Thymus (tissue), 11 donors: ENCODE measurements around the gene DSTYK. TPM values are rescaled to one million over a fixed set of nuclear protein-coding genes. Genes with fewer than 3 reads are reported as not detected.

ENCODE experiments used
- DNase-seq, 9 donors: peaks; one replicate each; pipeline ENCODE4 v3.0.0-alpha.2; 2013; ENCODE audit warnings: low spot score in 9 of 9, low read depth in 6 of 9, missing footprints in 1 of 9
- H3K27ac ChIP-seq, 2 donors: one replicate each; pipeline ENCODE4 v1.5.1; 2013; ENCODE audit warnings: control low read depth in 1 of 2, low read depth in 1 of 2, low read length in 1 of 2, mild to moderate bottlenecking in 1 of 2, moderate library complexity in 1 of 2
- H3K27me3 ChIP-seq, 2 donors: one replicate each; pipeline ENCODE4 v1.5.1; 2013; ENCODE audit warnings: low read length in 1 of 2; ENCODE audit not compliant: control insufficient read depth in 2 of 2, insufficient read depth in 1 of 2
- H3K36me3 ChIP-seq, 2 donors: one replicate each; pipeline ENCODE4 v1.5.1; 2013; ENCODE audit warnings: low read length in 1 of 2, mild to moderate bottlenecking in 1 of 2, moderate library complexity in 1 of 2; ENCODE audit not compliant: control insufficient read depth in 2 of 2, insufficient read depth in 2 of 2
- H3K4me1 ChIP-seq, 2 donors: one replicate each; pipeline ENCODE4 v1.5.1; 2013; ENCODE audit warnings: low read length in 2 of 2; ENCODE audit not compliant: control insufficient read depth in 2 of 2, insufficient read depth in 2 of 2
- H3K4me3 ChIP-seq, 2 donors: one replicate each; pipeline ENCODE4 v1.5.1; 2013; ENCODE audit warnings: low read length in 2 of 2, control low read depth in 1 of 2, mild to moderate bottlenecking in 1 of 2
- H3K9me3 ChIP-seq, 2 donors: one replicate each; pipeline ENCODE4 v1.5.1; 2013; ENCODE audit warnings: low read length in 1 of 2, mild to moderate bottlenecking in 1 of 2; ENCODE audit not compliant: control insufficient read depth in 2 of 2, insufficient read depth in 1 of 2
- WGBS: extraction: QIAGEN DNeasy Blood & Tissue Kit; methylation state at CpG from one replicate; pipeline ENCODE4 v1.1.7; 2013; 5-methylcytosine and 5-hydroxymethylcytosine counted together
- polyA plus RNA-seq: library from polyadenylated mRNA; stranded (reverse); fragments of 200-250 nt; gene quantifications from one replicate; pipeline ENCODE4 v1.2.3, GENCODE V29; 2013
- total RNA-seq: library from RNA; stranded (reverse); fragments of 120-200 nt; gene quantifications from one replicate; pipeline ENCODE4 v1.2.4, GENCODE V29; 2013
- donor health status: healthy.

Gene DSTYK
- total and polyA plus RNA-seq, 2 donors = 5.4 to 6.3 TPM

DNA sequence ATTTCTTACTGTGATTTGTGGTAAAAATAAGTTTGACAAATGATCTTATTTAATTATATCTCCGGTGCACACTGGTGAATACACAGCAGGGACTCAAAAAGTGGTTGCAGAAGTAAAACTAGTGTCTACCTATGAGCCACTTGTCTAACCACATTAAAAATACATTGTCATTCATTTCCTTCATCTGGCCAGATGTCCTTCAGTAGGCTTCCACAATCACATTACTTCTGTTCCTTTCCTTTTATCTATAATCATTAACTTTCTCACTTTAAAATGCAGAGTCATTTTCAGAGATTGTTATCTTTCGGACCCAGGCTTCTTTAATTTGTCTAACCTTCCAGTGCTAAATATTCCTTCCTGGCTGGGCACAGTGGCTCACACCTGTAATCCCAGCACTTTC, 92.8 kb downstream of the DSTYK start:
- no peak for DNase-seq
- H3K27me3 ChIP-seq = no peaks in the 10 kb centered on the region
- peaks cover 18 to 20% of the 10 kb centered on the region in 2 donors for H3K4me1 ChIP-seq
- no peak overlapping the region for H3K27ac ChIP-seq
- no peaks in the 10 kb centered on the region for H3K9me3 ChIP-seq
- H3K36me3 ChIP-seq = peaks cover 8 to 15% of the 10 kb centered on the region in 2 donors
- no peak overlapping the region for H3K4me3 ChIP-seq
- WGBS = 44% methylated on average over 2 of the region's 2 CpGs

DNA sequence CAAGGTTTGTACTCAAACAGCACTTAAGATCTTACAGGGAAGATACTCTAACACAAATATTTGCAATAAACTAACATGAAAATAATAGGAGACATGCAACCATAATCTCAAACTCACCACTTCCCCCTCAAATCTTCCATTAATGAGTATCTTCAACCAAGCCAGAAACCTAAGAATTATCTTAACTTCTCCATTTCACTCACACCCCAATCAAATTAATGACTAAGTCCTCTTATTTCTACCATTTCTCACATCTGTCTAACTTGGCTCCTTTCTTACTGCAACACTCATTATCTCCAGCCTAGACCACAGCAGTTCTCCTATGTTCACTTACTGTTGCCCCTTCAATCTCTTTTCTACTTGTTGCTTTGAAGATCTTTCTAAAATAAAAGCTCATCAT, 100.1 kb downstream of the DSTYK start:
- Histone ChIP-seq H3K9me3 (no peaks in the 10 kb centered on the region), H3K4me1 (no peaks in the 10 kb centered on the region), H3K36me3 (peaks cover 27 to 35% of the 10 kb centered on the region in 2 donors), H3K27ac (no peak overlapping the region), H3K27me3 (no peaks in the 10 kb centered on the region), H3K4me3 (no peak overlapping the region)
- DNase-seq = no peak

DNA sequence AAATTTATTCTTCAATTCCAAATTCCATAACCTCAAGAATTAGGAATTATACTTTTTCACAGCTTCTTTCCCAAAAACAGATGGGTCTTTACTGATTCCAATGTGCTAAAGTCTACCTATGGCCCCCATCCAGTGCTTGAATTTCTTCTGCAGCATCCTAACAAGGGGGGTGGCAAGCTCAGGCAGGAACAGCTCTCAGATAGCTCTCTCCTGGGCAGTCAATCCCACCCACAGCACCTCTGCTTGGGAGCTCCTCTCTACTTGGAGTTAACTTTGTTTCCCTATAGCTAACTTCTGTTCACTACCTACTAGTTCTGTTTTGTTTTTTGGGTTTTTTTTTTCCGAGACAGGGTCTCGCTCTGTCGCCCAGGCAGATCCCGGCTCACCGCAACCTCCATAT, 101.8 kb downstream of the DSTYK start:
- Histone ChIP-seq H3K4me3 (no peak overlapping the region), H3K9me3 (no peaks in the 10 kb centered on the region), H3K4me1 (no peaks in the 10 kb centered on the region), H3K27me3 (no peaks in the 10 kb centered on the region), H3K27ac (no peak overlapping the region), H3K36me3 (peaks cover 34 to 44% of the 10 kb centered on the region in 2 donors)
- WGBS = 80% methylated on average over 5 of the region's 5 CpGs
- no peak for DNase-seq

DNA sequence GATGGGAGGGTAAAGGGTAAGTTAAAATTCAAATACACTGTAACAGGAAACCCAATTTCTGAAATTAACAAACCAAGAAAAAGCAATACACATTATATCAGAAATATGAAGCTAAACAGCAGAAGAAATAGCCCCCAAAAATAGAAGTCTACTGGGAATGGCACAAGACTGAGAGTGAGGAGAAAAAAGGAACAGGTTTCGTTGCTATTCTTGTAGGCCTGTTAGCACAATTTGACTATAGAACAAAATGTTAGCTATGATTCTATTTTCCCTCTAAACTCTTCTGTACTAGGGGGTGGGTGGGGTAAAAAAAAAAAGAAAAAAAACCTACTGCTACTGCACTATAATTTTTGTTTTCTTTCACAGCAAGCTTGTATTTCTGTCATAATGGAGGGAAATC, 102.2 kb downstream of the DSTYK start:
- no peak overlapping the region for H3K4me3 ChIP-seq
- H3K27ac ChIP-seq = no peak overlapping the region
- H3K4me1 ChIP-seq = no peaks in the 10 kb centered on the region
- H3K9me3 ChIP-seq = no peaks in the 10 kb centered on the region
- WGBS = 95% methylated on average over 1 of the region's 1 CpG
- peaks cover 34 to 46% of the 10 kb centered on the region in 2 donors for H3K36me3 ChIP-seq
- DNase-seq = no peak
- no peaks in the 10 kb centered on the region for H3K27me3 ChIP-seq

DNA sequence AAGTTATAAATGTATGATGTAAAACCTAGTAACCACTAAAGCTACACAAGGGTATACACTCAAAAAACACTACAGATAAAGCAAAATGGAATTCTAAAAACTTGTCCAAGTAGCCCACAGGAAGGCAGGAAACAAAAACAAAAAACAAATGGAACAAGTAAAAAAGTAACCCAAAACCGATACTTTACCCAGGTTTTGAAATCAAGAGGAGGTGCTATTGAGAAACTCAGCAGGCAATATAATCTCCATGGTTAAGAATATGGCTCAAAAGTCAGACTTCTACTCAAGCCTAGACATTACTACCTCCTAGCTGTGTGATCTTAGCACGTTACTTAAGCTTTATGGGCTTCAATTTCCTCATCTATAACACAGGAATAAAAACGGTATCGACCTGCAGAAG, 103.0 kb downstream of the DSTYK start:
- H3K36me3 ChIP-seq = peaks cover 36 to 48% of the 10 kb centered on the region in 2 donors
- H3K27me3 ChIP-seq = no peaks in the 10 kb centered on the region
- H3K9me3 ChIP-seq = no peaks in the 10 kb centered on the region
- WGBS = 95% methylated on average over 4 of the region's 4 CpGs
- H3K4me3 ChIP-seq = no peak overlapping the region
- H3K27ac ChIP-seq = no peak overlapping the region
- no peaks in the 10 kb centered on the region for H3K4me1 ChIP-seq
- DNase-seq = no peak

DNA sequence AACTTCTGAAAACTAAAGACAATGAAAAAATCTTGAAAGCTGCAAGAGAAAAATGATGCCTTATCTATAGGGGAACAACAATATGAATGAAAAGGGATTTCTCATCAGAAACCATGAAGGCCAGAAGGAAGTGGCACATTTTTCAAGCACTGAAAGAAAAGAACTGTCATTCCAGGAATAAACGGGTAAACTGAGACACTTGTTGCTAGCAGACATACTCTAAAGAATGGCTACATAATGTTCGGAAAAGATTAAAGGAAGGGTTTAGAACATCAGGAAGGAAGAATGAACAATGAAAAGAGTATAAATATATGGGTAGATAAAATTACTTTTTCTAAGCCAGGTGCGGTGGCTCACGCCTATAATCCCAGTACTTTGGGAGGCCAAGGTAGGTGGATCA, 104.2 kb downstream of the DSTYK start:
- H3K4me3 ChIP-seq = no peak overlapping the region
- H3K4me1 ChIP-seq = no peaks in the 10 kb centered on the region
- WGBS = 97% methylated on average over 4 of the region's 4 CpGs
- no peaks in the 10 kb centered on the region for H3K27me3 ChIP-seq
- DNase-seq = no peak
- no peak overlapping the region for H3K27ac ChIP-seq
- peaks cover 43 to 50% of the 10 kb centered on the region in 2 donors for H3K36me3 ChIP-seq
- H3K9me3 ChIP-seq = no peaks in the 10 kb centered on the region

DNA sequence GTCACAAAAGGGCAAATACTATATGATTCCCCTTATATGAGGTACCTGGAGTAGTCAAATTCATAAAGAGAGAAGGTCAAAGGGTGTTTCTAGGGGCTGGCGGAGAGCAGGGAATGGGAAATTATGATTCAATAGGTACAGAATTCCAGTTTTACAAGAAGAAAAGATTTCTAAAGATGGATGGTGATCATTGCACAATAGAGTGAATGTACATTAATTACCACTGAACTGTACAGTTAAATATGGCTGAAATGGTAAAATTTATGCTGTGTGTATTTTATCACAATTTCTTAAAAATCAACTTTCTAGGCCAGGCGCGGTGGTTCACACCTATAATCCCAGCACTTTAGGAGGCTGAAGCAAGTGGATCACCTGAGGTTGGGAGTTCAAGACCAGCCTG, 109.1 kb downstream of the DSTYK start:
- no peak for DNase-seq
- Histone ChIP-seq H3K27me3 (no peaks in the 10 kb centered on the region), H3K4me3 (no peak overlapping the region), H3K9me3 (no peaks in the 10 kb centered on the region), H3K27ac (no peak overlapping the region), H3K4me1 (no peaks in the 10 kb centered on the region), H3K36me3 (peaks cover 55 to 83% of the 10 kb centered on the region in 2 donors)
- 99% methylated on average over 3 of the region's 3 CpGs for WGBS

DNA sequence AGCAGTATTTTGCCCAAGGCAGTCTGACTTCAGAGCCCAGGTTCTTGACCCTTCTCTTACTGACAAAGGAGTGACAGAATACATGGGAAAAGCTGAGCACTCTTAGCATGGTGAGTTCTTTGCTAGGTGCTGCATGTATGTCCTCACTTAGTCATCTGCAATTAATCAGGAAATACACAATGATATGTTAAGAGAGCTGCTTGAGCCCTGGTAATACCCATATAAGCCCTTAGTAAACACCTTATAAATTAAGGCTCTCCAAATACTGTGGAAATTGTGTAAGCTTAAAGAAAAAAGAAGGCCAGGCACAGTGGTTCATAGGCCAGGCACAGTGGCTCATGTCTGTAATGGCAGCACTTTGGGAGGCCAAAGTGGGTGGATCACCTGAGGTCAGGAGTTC, 113.3 kb downstream of the DSTYK start:
- H3K27ac ChIP-seq = no peak overlapping the region
- H3K4me3 ChIP-seq = no peak overlapping the region
- no peaks in the 10 kb centered on the region for H3K4me1 ChIP-seq
- H3K36me3 ChIP-seq = peaks cover 65 to 86% of the 10 kb centered on the region in 2 donors
- no peaks in the 10 kb centered on the region for H3K9me3 ChIP-seq
- DNase-seq = no peak
- no peaks in the 10 kb centered on the region for H3K27me3 ChIP-seq

DNA sequence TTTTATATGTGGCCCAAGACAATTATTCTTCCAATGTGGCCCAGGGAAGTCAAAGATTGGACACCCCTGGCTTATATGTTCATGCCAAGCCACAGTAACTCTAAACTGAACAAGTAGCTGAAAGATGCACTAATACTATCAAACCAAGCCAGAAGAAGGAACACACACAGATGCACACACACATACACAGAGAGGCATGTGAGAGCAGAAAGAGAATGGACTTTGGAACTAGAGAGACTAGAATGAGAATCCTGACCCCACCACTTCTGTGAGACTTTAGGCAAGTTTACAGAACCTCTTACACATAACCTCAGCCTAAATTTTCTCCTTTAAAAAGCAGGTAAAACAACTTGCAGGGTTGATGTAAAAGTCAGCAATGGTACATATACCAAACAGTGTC, 116.1 kb downstream of the DSTYK start:
- Histone ChIP-seq H3K4me3 (no peak overlapping the region), H3K4me1 (no peaks in the 10 kb centered on the region), H3K27me3 (no peaks in the 10 kb centered on the region), H3K9me3 (no peaks in the 10 kb centered on the region), H3K27ac (no peak overlapping the region), H3K36me3 (peaks cover 74 to 83% of the 10 kb centered on the region in 2 donors)
- DNase-seq = no peak
